ENCODE data around the gene CHCHD1.

DNA sequence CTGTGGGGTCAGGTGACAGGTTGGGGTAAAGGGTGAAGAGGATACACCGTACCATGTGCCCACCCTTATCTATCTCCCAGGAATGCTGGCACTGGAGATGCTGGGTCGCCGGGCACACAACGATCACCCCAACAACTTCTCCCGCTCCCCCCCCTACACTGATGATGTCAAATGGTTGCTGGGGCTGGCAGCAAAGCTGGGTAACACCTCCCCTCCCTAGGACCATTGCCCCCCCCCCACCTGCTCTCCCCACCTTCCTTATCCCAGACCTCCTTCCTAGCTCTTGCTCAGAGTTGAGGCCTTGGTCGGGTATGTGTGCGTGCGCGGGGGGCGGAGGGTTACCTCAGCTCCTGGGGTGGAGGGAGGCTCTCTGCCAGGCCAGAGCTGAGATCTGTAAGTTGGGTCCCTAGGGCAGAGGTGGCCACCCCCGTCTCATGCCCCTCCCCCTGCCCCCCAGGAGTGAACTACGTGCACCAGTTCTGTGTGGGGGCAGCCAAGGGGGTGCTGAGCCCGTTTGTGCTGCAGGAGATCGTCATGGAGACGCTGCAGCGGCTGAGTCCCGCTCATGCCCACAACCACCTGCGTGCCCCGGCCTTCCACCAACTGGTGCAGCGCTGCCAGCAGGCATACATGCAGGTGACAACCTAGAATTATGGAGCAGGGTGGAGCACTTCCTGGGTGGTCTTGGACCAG lies 18.9 kb downstream of the CHCHD1 start:
- TF ChIP-seq, protein P1, sequence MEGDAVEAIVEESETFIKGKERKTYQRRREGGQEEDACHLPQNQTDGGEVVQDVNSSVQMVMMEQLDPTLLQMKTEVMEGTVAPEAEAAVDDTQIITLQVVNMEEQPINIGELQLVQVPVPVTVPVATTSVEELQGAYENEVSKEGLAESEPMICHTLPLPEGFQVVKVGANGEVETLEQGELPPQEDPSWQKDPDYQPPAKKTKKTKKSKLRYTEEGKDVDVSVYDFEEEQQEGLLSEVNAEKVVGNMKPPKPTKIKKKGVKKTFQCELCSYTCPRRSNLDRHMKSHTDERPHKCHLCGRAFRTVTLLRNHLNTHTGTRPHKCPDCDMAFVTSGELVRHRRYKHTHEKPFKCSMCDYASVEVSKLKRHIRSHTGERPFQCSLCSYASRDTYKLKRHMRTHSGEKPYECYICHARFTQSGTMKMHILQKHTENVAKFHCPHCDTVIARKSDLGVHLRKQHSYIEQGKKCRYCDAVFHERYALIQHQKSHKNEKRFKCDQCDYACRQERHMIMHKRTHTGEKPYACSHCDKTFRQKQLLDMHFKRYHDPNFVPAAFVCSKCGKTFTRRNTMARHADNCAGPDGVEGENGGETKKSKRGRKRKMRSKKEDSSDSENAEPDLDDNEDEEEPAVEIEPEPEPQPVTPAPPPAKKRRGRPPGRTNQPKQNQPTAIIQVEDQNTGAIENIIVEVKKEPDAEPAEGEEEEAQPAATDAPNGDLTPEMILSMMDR (conservative IDR thresholded peaks at IDR 0.05; ENCODE audit: low read depth in 2 of 2), result no peak
- TF ChIP-seq EZH2phosphoT487 (IDR thresholded peaks at IDR 0.05; ENCODE audit: unreplicated experiment), result no peak
- no peak for TF ChIP-seq CREB1 (CRISPR knock-in tag; IDR thresholded peaks at IDR 0.05; ENCODE audit: low read depth)
- TF ChIP-seq, protein P2, sequence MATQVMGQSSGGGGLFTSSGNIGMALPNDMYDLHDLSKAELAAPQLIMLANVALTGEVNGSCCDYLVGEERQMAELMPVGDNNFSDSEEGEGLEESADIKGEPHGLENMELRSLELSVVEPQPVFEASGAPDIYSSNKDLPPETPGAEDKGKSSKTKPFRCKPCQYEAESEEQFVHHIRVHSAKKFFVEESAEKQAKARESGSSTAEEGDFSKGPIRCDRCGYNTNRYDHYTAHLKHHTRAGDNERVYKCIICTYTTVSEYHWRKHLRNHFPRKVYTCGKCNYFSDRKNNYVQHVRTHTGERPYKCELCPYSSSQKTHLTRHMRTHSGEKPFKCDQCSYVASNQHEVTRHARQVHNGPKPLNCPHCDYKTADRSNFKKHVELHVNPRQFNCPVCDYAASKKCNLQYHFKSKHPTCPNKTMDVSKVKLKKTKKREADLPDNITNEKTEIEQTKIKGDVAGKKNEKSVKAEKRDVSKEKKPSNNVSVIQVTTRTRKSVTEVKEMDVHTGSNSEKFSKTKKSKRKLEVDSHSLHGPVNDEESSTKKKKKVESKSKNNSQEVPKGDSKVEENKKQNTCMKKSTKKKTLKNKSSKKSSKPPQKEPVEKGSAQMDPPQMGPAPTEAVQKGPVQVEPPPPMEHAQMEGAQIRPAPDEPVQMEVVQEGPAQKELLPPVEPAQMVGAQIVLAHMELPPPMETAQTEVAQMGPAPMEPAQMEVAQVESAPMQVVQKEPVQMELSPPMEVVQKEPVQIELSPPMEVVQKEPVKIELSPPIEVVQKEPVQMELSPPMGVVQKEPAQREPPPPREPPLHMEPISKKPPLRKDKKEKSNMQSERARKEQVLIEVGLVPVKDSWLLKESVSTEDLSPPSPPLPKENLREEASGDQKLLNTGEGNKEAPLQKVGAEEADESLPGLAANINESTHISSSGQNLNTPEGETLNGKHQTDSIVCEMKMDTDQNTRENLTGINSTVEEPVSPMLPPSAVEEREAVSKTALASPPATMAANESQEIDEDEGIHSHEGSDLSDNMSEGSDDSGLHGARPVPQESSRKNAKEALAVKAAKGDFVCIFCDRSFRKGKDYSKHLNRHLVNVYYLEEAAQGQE (IDR thresholded peaks at IDR 0.05; ENCODE audit: unreplicated experiment), result no peak
- no peak for TF ChIP-seq POLR2AphosphoS5 (IDR thresholded peaks at IDR 0.05; ENCODE audit: low read depth)
